AG09319 (cell line): ENCODE data around the gene HIBADH.
"Not testable (repeated sequence)": the region's sequence is repeated elsewhere in the genome, so short reads cannot be mapped to it uniquely, and the experiment has no call there.

ENCODE experiments used
- DNase-seq: peaks from one replicate; pipeline ENCODE4 v3.0.0-alpha.2; 2010; ENCODE audit warnings: low read depth; ENCODE audit errors: extremely low read depth
- CTCF ChIP-seq: IDR thresholded peaks from 2 replicates; pipeline ENCODE4 v1.5.1; 2011; ENCODE audit warnings: low read depth, mild to moderate bottlenecking, inconsistent platforms, low read length, moderate library complexity

Gene HIBADH

DNA sequence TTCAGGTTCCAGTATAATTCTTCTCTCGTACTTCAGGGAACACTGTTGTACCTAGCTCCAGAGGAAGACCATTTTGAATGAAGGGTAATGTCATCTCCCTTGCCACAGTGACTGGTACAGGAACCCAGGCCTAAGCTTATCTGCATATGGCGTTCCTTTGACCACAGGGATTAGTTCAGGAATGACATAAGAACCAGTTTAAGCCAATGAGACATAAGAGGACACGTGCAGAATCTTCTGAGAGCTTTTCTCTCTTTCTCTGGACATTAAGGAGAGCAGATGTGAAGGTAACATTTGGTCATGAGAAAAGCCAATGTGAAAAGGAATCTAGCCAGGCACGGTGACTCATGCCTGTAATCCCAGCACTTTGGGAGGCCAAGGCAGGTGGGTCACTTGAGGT, 21.8 kb upstream of the HIBADH start:
- DNase-seq: no peak
- TF ChIP-seq CTCF: no peak

- no peak for TF ChIP-seq CTCF
- no peak for DNase-seq
Observed at GRCh38 chr7:27680610-27681009, 17.9 kb upstream of the HIBADH start.

DNA sequence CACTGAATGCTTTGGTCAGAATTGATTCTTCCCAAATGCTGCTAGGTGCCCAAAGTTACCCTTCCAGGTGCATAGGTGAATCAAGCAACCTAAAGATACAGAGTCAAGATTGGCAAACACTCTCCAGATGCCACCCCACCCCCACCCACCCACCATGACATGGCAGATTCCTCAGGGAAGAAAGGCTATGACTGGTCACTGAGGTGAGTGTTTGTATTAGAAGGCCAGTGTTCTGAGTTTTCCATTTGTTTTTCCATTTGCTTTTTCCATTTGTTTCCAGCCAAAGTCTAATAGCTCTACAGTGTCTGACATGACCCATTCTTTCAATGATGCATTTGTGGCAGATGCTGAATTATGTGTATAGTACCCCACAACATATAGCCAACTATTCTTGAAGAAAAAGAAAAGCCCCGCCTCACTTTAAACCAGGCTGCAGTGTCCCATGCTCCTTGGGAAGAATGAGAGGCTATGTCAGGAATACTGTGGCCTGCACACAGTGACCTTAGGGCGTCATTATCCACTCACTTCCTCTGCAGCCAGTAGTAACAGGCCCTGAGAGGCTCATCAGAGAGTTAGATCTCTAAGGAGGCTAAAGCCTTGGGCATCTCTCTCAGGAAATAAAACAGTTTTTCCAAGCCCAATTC, 16.1 kb upstream of the HIBADH start:
- DNase-seq: no peak
- TF ChIP-seq CTCF: no peak

- DNase-seq: peak; percentile 70
- no peak for TF ChIP-seq CTCF
Observed at GRCh38 chr7:27677912-27678612, 15.4 kb upstream of the HIBADH start.

GRCh38 chr7:27674126-27674525, 11.4 kb upstream of the HIBADH start:
- DNase-seq: not testable (repeated sequence)

- no peak for DNase-seq
Observed at GRCh38 chr7:27671675-27672074, 9.0 kb upstream of the HIBADH start.

DNA sequence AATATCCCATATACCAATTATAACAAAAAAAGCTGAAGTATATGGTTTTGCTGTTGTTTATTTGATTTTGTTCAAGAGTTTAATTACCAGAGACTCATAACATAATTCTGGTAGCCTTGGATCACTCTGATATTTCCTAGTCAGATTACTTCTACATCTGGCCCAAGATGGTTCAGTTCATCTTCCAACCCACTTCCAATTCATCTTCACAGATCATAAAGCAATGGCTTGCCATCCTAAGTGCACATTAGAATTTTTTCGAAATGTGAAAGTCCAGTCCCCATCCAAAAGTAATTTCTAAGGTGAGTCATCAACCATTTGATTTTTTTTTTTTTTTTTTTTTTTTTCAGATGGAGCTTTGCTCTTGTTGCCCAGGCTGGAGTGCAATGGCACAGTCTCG, 8.0 kb upstream of the HIBADH start:
- TF ChIP-seq CTCF: no peak
- no peak for DNase-seq

More at GRCh38 chr7:27671675-27672074, 9.0 kb upstream of the HIBADH start:
- no peak for TF ChIP-seq CTCF

DNA sequence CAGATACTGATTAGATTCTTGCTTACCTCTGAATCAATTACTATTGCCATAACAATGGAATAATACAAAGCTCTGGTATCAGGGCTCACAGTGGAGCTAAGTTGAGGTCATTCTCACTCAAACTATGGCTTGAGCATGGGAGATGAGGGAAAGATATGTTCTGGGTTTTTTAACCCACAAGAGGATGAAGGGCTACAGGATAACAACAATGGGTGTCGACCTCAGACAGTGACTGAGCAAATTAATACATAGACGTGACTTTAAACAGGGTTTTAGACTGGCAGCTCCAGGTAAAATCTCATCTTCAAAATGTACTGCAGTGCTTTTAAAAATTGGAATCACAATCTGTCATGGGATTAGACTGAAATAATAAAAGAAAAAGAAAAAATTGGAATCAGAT, 7.5 kb upstream of the HIBADH start:
- TF ChIP-seq CTCF: no peak
- DNase-seq: no peak
